Spleen (tissue), 11 donors: ENCODE measurements around the gene SLC39A11. TPM values are rescaled to one million over a fixed set of nuclear protein-coding genes. Genes with fewer than 3 reads are reported as not detected.
A peak's percentile ranks its signal among the peaks of the same experiment; 100 is the strongest.
"Not testable (repeated sequence)": the region's sequence is repeated elsewhere in the genome, so short reads cannot be mapped to it uniquely, and the experiment has no call there.

ENCODE experiments used
- DNase-seq: peaks from one replicate; pipeline ENCODE4 v3.0.0-alpha.2; 2020
- H3K27ac ChIP-seq, 8 donors: fragments of 200-600 bp; sonication (generic) in 7 of 8; 1 replicate in 4 of 8; 2 replicates in 4 of 8; pipeline versions ENCODE4 v1.5.0 to v1.8.0; 2016 to 2021; ENCODE audit warnings: inconsistent platforms in 4 of 8, mild to moderate bottlenecking in 4 of 8, moderate library complexity in 1 of 8
- H3K27me3 ChIP-seq, 7 donors: fragments of 200-600 bp; sonication (generic) in 6 of 7; replicated peaks in 1 of 7; 1 replicate in 4 of 7; 2 replicates in 3 of 7; pipeline versions ENCODE4 v1.5.0 to v1.8.0; 2016 to 2021; ENCODE audit warnings: inconsistent platforms in 3 of 7, mild to moderate bottlenecking in 1 of 7
- H3K36me3 ChIP-seq, 6 donors: fragments of 200-600 bp; sonication (generic) in 5 of 6; 1 replicate in 4 of 6; 2 replicates in 2 of 6; pipeline versions ENCODE4 v1.5.0 to v1.8.0; 2016 to 2021; ENCODE audit warnings: inconsistent platforms in 2 of 6
- H3K4me1 ChIP-seq, 6 donors: fragments of 200-600 bp; sonication (generic) in 5 of 6; 1 replicate in 3 of 6; 2 replicates in 3 of 6; pipeline versions ENCODE4 v1.5.0 to v1.8.0; 2016 to 2021; ENCODE audit warnings: inconsistent platforms in 3 of 6
- H3K4me3 ChIP-seq, 8 donors: fragments of 200-600 bp; sonication (generic) in 7 of 8; 1 replicate in 4 of 8; 2 replicates in 4 of 8; pipeline versions ENCODE4 v1.5.0 to v1.8.0; 2016 to 2021; ENCODE audit warnings: inconsistent platforms in 4 of 8, mild to moderate bottlenecking in 4 of 8, moderate library complexity in 2 of 8
- H3K9me3 ChIP-seq, 8 donors: fragments of 200-600 bp; sonication (generic) in 7 of 8; 1 replicate in 4 of 8; 2 replicates in 4 of 8; pipeline versions ENCODE4 v1.5.0 to v1.8.0; 2016 to 2021; ENCODE audit warnings: inconsistent platforms in 4 of 8
- CTCF ChIP-seq, 11 experiments: fragments of 200-600 bp in 7 of 11; fragments of 450-650 bp in 4 of 11; sonication (generic) in 4 of 11; IDR thresholded peaks in 8 of 11; conservative IDR thresholded peaks in 3 of 11; 1 replicate in 7 of 11; 2 replicates in 4 of 11; pipeline versions ENCODE4 v1.4.0 to v1.8.0; 2016 to 2021; ENCODE audit warnings: antibody characterized with exemption in 11 of 11, inconsistent platforms in 4 of 11, mild to moderate bottlenecking in 1 of 11
- POLR2A ChIP-seq, 3 donors: fragments of 450-650 bp; IDR thresholded peaks; one replicate each; pipeline ENCODE4 v1.5.1; 2017; ENCODE audit warnings: antibody characterized with exemption in 3 of 3, mild to moderate bottlenecking in 1 of 3
- POLR2AphosphoS5 ChIP-seq, 3 donors: sonication (generic); formaldehyde crosslinking; IDR thresholded peaks; one replicate each; pipeline ENCODE4 v1.5.1; 2017; ENCODE audit warnings: antibody characterized with exemption in 3 of 3
- WGBS, 5 donors: extraction: QIAGEN DNeasy Blood & Tissue Kit in 3 of 5; methylation state at CpG; one replicate each; pipeline versions ENCODE4 v1.1.5 to v1.1.7; 2013 to 2018; 5-methylcytosine and 5-hydroxymethylcytosine counted together
- intact Hi-C: fragments of 100-400 bp; cut with DNase I; formaldehyde crosslinking; loops from one replicate; pipeline ENCODE4 v1.15.0; 2023; ENCODE audit warnings: low total_unique reads
- polyA plus RNA-seq, 3 donors: library from polyadenylated mRNA; stranded (reverse); fragments of 200-250 nt; gene quantifications; one replicate each; pipeline ENCODE4 v1.2.1, GENCODE V29; 2013
- total RNA-seq, 7 donors: library from RNA; depleted of rRNA in 3 of 7; stranded (reverse); fragments of >200 nt in 3 of 7; fragmentation: NEBNext Ultra II Directional in 4 of 7; extraction: Animal tissue kit (Norgen Biotek cat#: 25700) in 4 of 7; gene quantifications; one replicate each; pipeline versions ENCODE4 v1.1.0 to v1.2.1, GENCODE V29; 2016 to 2021
- donor health status: healthy with polysubstance abuse.
- donor health status: DM: no; HTN: no; CAD: no; lungs with moderate emphysema.
- donor health status: DM: no; HTN: no; CAD: no.
- donor health status: Bipolar disorder and iron deficiency.
- donor health status: healthy.
- donor health status: DM: no; HTN: no; CAD: no.
- donor health status: DM: yes; HTN: yes; CAD: no.

Gene SLC39A11
- total and polyA plus RNA-seq, 10 donors, result 4.1 to 45.2 (median 27.8) TPM

GRCh38 chr17:73071066-73071999 is 21.2 kb downstream of the SLC39A11 start:
- DNase-seq, result no peak
- Histone ChIP-seq H3K27ac (peak overlapping the region in 1 of 8 donors; percentile 48), H3K4me1 (peaks cover 0 to 54% (median 0%) of the 10 kb centered on the region in 6 donors), H3K36me3 (peaks cover 0 to 48% (median 0%) of the 10 kb centered on the region in 6 donors), H3K4me3 (no peak overlapping the region), H3K27me3 (no peaks in the 10 kb centered on the region), H3K9me3 (no peaks in the 10 kb centered on the region)
- TF ChIP-seq POLR2A (IDR thresholded peaks at IDR 0.05) (no peak), CTCF (IDR thresholded peaks at IDR 0.05 in 8 of 11, conservative IDR thresholded peaks at IDR 0.05 in 3 of 11) (no peak), POLR2AphosphoS5 (IDR thresholded peaks at IDR 0.05) (no peak)
- intact Hi-C loops, result no loop called here
- WGBS, 5 donors, result 72 to 87% (median 78%) methylated on average over 8 of the region's 8 CpGs

- Histone ChIP-seq H3K9me3 (no peaks in the 10 kb centered on the region), H3K36me3 (peaks cover 0 to 46% (median 0%) of the 10 kb centered on the region in 6 donors), H3K27me3 (no peaks in the 10 kb centered on the region), H3K4me3 (no peak overlapping the region), H3K27ac (peak overlapping the region in 1 of 8 donors; percentile 28), H3K4me1 (peaks cover 0 to 52% (median 0%) of the 10 kb centered on the region in 6 donors)
- 70 to 91% (median 86%) methylated on average over 3 of the region's 3 CpGs for WGBS, 5 donors
- TF ChIP-seq POLR2A (IDR thresholded peaks at IDR 0.05), result no peak
- no peak for DNase-seq
- intact Hi-C loops, result no loop called here
These were observed 22.6 kb downstream of the SLC39A11 start for GRCh38 chr17:73069841-73070240.

- WGBS, 5 donors, result 65 to 78% (median 73%) methylated on average over 5 of the region's 5 CpGs
- Histone ChIP-seq H3K36me3 (peaks cover 0 to 46% (median 0%) of the 10 kb centered on the region in 6 donors), H3K27ac (peak overlapping the region in 1 of 8 donors; percentile 28), H3K4me1 (peaks cover 0 to 50% (median 0%) of the 10 kb centered on the region in 6 donors), H3K9me3 (no peaks in the 10 kb centered on the region), H3K4me3 (no peak overlapping the region), H3K27me3 (no peaks in the 10 kb centered on the region)
- TF ChIP-seq CTCF (IDR thresholded peaks at IDR 0.05 in 8 of 11, conservative IDR thresholded peaks at IDR 0.05 in 3 of 11), result no peak
- TF ChIP-seq POLR2AphosphoS5 (IDR thresholded peaks at IDR 0.05), result no peak
- no peak for TF ChIP-seq POLR2A (IDR thresholded peaks at IDR 0.05)
- DNase-seq, result no peak
- intact Hi-C loops, result no loop called here
These were observed 23.2 kb downstream of the SLC39A11 start for GRCh38 chr17:73069164-73069770.

GRCh38 chr17:73068322-73069153 is 23.9 kb downstream of the SLC39A11 start:
- Histone ChIP-seq H3K27me3 (no peaks in the 10 kb centered on the region), H3K27ac (peak overlapping the region in 1 of 8 donors; percentile 28), H3K36me3 (peaks cover 0 to 44% (median 0%) of the 10 kb centered on the region in 6 donors), H3K9me3 (no peaks in the 10 kb centered on the region), H3K4me1 (peaks cover 0 to 50% (median 4%) of the 10 kb centered on the region in 6 donors), H3K4me3 (no peak overlapping the region)
- 49 to 84% (median 69%) methylated on average over 9 of the region's 9 CpGs for WGBS, 5 donors
- intact Hi-C loops, result no loop called here
- DNase-seq, result no peak
- TF ChIP-seq POLR2A (IDR thresholded peaks at IDR 0.05), result no peak

GRCh38 chr17:73067699-73068098 is 24.8 kb downstream of the SLC39A11 start:
- H3K9me3 ChIP-seq, DNase-seq: not testable (repeated sequence)
- WGBS, 5 donors, result 91 to 100% (median 96%) methylated on average over 2 of the region's 2 CpGs

More at GRCh38 chr17:73067699-73068098, 24.8 kb downstream of the SLC39A11 start:
- H3K4me1 ChIP-seq, result peaks cover 0 to 52% (median 6%) of the 10 kb centered on the region in 6 donors
- H3K4me3 ChIP-seq, H3K27me3 ChIP-seq, intact Hi-C loops: not testable (repeated sequence)
- H3K36me3 ChIP-seq, result peaks cover 0 to 36% (median 0%) of the 10 kb centered on the region in 6 donors
- H3K27ac ChIP-seq, result peak overlapping the region in 1 of 8 donors; percentile 28
